Stomach (tissue), 9 donors: Measurements from ENCODE around the gene USB1. TPM values are rescaled to one million over a fixed set of nuclear protein-coding genes. Genes with fewer than 3 reads are reported as not detected.
"Not testable (repeated sequence)": the region's sequence is repeated elsewhere in the genome, so short reads cannot be mapped to it uniquely, and the experiment has no call there.

Experiments
- DNase-seq, 2 donors: peaks; one replicate each; pipeline versions ENCODE4 v3.0.0 to v3.0.0-alpha.2; 2013 to 2019
- H3K27ac ChIP-seq, 5 donors: fragments of 200-600 bp in 4 of 5; sonication (generic) in 4 of 5; one replicate each; pipeline ENCODE4 v1.5.1; 2013 to 2019; ENCODE audit warnings: mild to moderate bottlenecking in 1 of 5, moderate library complexity in 1 of 5
- H3K27me3 ChIP-seq, 3 donors: fragments of 200-600 bp; sonication (generic); one replicate each; pipeline ENCODE4 v1.5.1; 2017 to 2019; ENCODE audit warnings: mixed run types in 1 of 3
- H3K36me3 ChIP-seq, 4 donors: fragments of 200-600 bp; sonication (generic); 1 replicate in 3 of 4; 2 replicates in 1 of 4; pipeline ENCODE4 v1.5.1; 2016 to 2019
- H3K4me1 ChIP-seq, 4 donors: fragments of 200-600 bp; sonication (generic); one replicate each; pipeline ENCODE4 v1.5.1; 2016 to 2019
- H3K4me3 ChIP-seq, 4 donors: fragments of 200-600 bp; sonication (generic) in 3 of 4; one replicate each; pipeline ENCODE4 v1.5.1; 2016 to 2019; ENCODE audit warnings: mild to moderate bottlenecking in 1 of 4
- H3K9me3 ChIP-seq, 4 donors: fragments of 200-600 bp; sonication (generic); one replicate each; pipeline ENCODE4 v1.5.1; 2016 to 2019
- CTCF ChIP-seq, 7 experiments: fragments of 450-650 bp in 4 of 7; fragments of 200-600 bp in 3 of 7; sonication (generic) in 3 of 7; IDR thresholded peaks; one replicate each; pipeline ENCODE4 v1.5.1; 2016 to 2019; ENCODE audit warnings: antibody characterized with exemption in 7 of 7, control low read depth in 2 of 7, mild to moderate bottlenecking in 1 of 7
- EP300 ChIP-seq: sonication (generic); formaldehyde crosslinking; IDR thresholded peaks from one replicate; pipeline ENCODE4 v1.6.1; 2017; ENCODE audit warnings: antibody characterized with exemption
- POLR2A ChIP-seq, 4 donors: fragments of 450-650 bp; IDR thresholded peaks; one replicate each; pipeline ENCODE4 v1.6.1; 2016; ENCODE audit warnings: antibody characterized with exemption in 4 of 4, control low read depth in 2 of 4, mild to moderate bottlenecking in 1 of 4, moderate library complexity in 1 of 4
- POLR2AphosphoS5 ChIP-seq, 3 donors: sonication (generic); formaldehyde crosslinking; IDR thresholded peaks; one replicate each; pipeline ENCODE4 v1.6.1; 2016; ENCODE audit warnings: antibody characterized with exemption in 3 of 3
- WGBS, 5 donors: extraction: QIAGEN DNeasy Blood & Tissue Kit in 3 of 5; methylation state at CpG; one replicate each; pipeline versions ENCODE4 v1.1.5 to v1.1.7; 2013 to 2018; 5-methylcytosine and 5-hydroxymethylcytosine counted together
- intact Hi-C: fragments of 100-400 bp; cut with DNase I; formaldehyde crosslinking; loops from one replicate; pipeline ENCODE4 v1.15.1; 2023; ENCODE audit warnings: low total_unique reads
- polyA plus RNA-seq, 3 donors: library from polyadenylated mRNA; stranded (reverse); fragments of 200-250 nt; gene quantifications; one replicate each; pipeline ENCODE4 v1.2.3, GENCODE V29; 2013
- total RNA-seq, 5 donors: library from RNA; depleted of rRNA; stranded (reverse); fragments of >200 nt; gene quantifications; one replicate each; pipeline versions ENCODE4 v1.1.0 to v1.2.3, GENCODE V29; 2014 to 2016
- donor health status: healthy with polysubstance abuse.
- donor health status: Bipolar disorder and iron deficiency.
- donor health status: healthy.

The USB1 gene
- total and polyA plus RNA-seq, 8 donors = 4.1 to 54.0 (median 23.4) TPM

DNA sequence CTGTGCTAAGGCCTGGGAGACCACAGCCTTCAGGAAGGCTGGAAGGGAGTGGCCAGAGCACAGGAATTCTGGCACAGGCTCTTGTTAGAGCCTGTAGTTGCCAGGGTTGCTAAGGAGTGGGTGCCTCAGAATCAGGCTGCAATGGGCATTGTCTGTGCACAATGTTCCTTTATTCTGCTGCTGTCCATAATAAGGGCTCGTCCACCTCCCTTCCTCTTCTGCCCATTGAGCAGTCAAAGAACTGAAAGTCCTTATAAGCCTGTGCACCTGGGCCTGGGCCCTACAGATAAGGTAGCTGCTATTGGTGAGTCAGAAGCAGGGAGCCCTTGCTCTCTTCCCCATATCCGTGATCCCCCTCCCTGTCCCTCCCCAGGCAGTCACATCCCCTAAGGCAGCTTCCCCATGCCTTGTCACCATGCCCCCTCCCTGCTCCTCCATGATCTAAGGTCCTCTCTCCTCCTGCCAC is 24.8 kb upstream of the USB1 start:
- H3K4me3 ChIP-seq = no peak overlapping the region
- H3K4me1 ChIP-seq = peaks cover 0 to 7% (median 2%) of the 10 kb centered on the region in 4 donors
- peak overlapping the region in 1 of 5 donors; percentile 22 for H3K27ac ChIP-seq
- no peaks in the 10 kb centered on the region for H3K9me3 ChIP-seq
- H3K27me3 ChIP-seq = peaks cover 0 to 2% (median 0%) of the 10 kb centered on the region in 3 donors
- intact Hi-C loops = no loop called here
- DNase-seq = peak in 1 of 2 donors; percentile 43
- H3K36me3 ChIP-seq = no peaks in the 10 kb centered on the region
- WGBS, 5 donors = 26 to 49% (median 38%) methylated on average over 2 of the region's 2 CpGs
- no peak for TF ChIP-seq POLR2A (IDR thresholded peaks at IDR 0.05)
- TF ChIP-seq POLR2AphosphoS5 (IDR thresholded peaks at IDR 0.05) = no peak
- TF ChIP-seq EP300 = no peak
- TF ChIP-seq CTCF (IDR thresholded peaks at IDR 0.05) = no peak

DNA sequence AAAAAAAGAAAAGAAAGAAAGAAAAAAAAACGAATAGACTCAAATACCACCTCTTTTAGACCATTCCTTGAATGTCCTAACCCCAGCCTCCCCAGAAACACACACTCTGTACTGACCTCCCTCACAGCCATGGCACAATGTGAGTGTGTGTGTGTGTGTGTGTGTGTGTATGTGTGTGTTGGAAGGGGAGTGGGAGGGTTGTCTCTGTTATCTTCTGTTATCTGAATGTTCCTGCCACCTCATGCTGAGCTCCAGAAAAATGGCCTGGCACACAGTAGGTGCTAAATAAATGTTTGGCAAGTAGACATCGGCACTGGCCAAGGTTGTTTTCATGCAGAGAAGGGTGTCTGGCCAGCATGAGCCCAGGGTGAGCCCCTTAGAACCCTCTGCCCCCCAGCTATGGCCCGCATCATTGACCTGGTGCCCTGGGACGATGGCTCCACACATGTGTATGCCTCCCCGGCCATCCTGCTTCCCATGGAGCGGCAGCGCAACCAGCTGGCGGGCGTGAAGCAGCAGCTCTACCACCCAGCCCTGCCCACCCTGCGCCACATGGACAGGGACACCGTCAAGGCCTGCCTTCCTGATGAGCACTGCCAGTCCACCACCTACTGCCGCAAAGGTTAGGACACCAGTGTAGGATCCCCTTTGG is 23.7 kb upstream of the USB1 start:
- WGBS, 5 donors = 66 to 88% (median 86%) methylated on average over 3 to 12 of the region's 12 CpGs
- no peaks in the 10 kb centered on the region for H3K27me3 ChIP-seq
- no peak overlapping the region for H3K4me3 ChIP-seq
- no peak for TF ChIP-seq POLR2AphosphoS5 (IDR thresholded peaks at IDR 0.05)
- TF ChIP-seq EP300 = no peak
- H3K4me1 ChIP-seq = peaks cover 0 to 7% (median 2%) of the 10 kb centered on the region in 4 donors
- intact Hi-C loops = no loop called here
- H3K9me3 ChIP-seq = no peaks in the 10 kb centered on the region
- H3K36me3 ChIP-seq = no peaks in the 10 kb centered on the region
- DNase-seq = no peak
- no peak overlapping the region for H3K27ac ChIP-seq

DNA sequence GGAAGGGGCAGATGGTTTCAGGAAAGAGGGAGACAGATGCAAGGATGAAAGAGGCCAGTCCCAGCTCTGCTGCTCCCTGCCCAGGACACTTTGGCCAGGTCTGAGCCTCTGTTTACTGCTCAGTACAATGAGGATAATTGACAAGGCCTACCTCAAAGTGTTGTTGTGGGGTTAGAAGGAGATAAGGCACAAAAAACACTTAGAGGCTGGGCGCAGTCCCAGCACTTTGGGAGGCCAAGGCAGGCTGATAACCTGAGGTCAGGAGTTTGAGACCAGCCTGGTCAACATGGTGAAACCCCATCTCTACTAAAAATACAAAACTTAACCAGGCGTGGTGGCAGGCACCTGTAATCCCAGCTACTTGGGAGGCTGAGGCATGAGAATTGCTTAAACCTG is 23.1 kb upstream of the USB1 start:
- DNase-seq, H3K27me3 ChIP-seq, H3K9me3 ChIP-seq, H3K4me1 ChIP-seq, H3K36me3 ChIP-seq, H3K4me3 ChIP-seq, intact Hi-C loops, H3K27ac ChIP-seq: not testable (repeated sequence)
- 42 to 86% (median 55%) methylated on average over 2 of the region's 2 CpGs for WGBS, 5 donors

DNA sequence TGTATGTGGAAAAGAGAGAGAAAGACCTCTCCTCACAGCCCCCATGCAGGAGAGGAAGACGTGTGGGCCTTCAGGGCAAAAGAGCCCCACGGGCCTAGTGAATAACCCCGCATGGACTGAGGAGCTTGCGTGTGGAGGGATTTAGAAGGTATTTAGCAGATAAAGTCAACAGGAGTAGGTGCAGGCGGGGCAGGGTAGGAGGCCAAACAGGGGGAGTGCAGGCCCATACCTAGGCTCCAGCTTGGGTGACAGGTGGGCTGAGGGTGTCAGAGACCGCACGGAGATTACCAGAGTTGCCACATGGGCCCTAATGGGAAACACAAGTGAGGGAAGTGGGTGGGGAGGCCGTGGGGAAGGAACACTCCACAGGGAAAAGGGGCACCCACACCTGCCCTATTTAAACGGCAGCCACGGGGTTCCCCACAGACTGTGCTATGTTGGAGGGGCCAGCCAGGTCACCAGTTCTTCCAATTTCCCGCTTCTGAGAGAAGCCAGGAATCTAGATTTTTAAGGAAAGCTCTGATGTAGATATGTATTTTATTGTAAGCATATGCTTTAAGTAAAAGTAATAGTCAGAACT is 22.1 kb upstream of the USB1 start:
- TF ChIP-seq POLR2A (IDR thresholded peaks at IDR 0.05) (no peak), EP300 (no peak), CTCF (IDR thresholded peaks at IDR 0.05) (no peak), POLR2AphosphoS5 (IDR thresholded peaks at IDR 0.05) (no peak)
- 81 to 88% (median 87%) methylated on average over 11 of the region's 11 CpGs for WGBS, 5 donors
- intact Hi-C loops = no loop called here
- no peaks in the 10 kb centered on the region for H3K36me3 ChIP-seq
- no peak for DNase-seq
- H3K4me1 ChIP-seq = peaks cover 0 to 8% (median 3%) of the 10 kb centered on the region in 4 donors
- no peak overlapping the region for H3K4me3 ChIP-seq
- H3K27me3 ChIP-seq = peaks cover 0 to under 1% (median 0%) of the 10 kb centered on the region in 3 donors
- H3K9me3 ChIP-seq = no peaks in the 10 kb centered on the region
- H3K27ac ChIP-seq = no peak overlapping the region

- H3K9me3 ChIP-seq = no peaks in the 10 kb centered on the region
- H3K4me3 ChIP-seq = no peak overlapping the region
- intact Hi-C loops = no loop called here
- no peaks in the 10 kb centered on the region for H3K36me3 ChIP-seq
- H3K27me3 ChIP-seq = peaks cover 0 to 23% (median 4%) of the 10 kb centered on the region in 3 donors
- H3K4me1 ChIP-seq = peaks cover 16 to 24% (median 21%) of the 10 kb centered on the region in 4 donors
- TF ChIP-seq EP300 (no peak), POLR2A (IDR thresholded peaks at IDR 0.05) (no peak), POLR2AphosphoS5 (IDR thresholded peaks at IDR 0.05) (no peak), CTCF (IDR thresholded peaks at IDR 0.05) (no peak)
- no peak for DNase-seq
- H3K27ac ChIP-seq = no peak overlapping the region
- 87 to 94% (median 90%) methylated on average over 7 of the region's 7 CpGs for WGBS, 5 donors
Observed at GRCh38 chr16:57981636-57982035, 19.6 kb upstream of the USB1 start.
